ENCODE measurements around the gene PLCB3. TPM values are rescaled to one million over a fixed set of nuclear protein-coding genes. Genes with fewer than 3 reads are reported as not detected.

Gene PLCB3
- total RNA-seq, 1 experiment from 2014 or later: 10.4 TPM

- in situ Hi-C loops (cut with HindIII; ENCODE audit: low pct_unique_long_range_greater_than_20kb, low sequenced_read_pairs): no loop called here
- DNase-seq (ENCODE audit: low read depth, low spot score): no peak
Measured at GRCh38 chr11:64255135-64256128, 4.1 kb downstream of the PLCB3 start.

GRCh38 chr11:64256300-64256699 is 5.0 kb downstream of the PLCB3 start:
- in situ Hi-C loops (cut with HindIII; ENCODE audit: low pct_unique_long_range_greater_than_20kb, low sequenced_read_pairs): no loop called here
- DNase-seq (ENCODE audit: low read depth, low spot score): no peak

GRCh38 chr11:64258356-64258755 is 7.0 kb downstream of the PLCB3 start:
- in situ Hi-C loops (cut with HindIII; ENCODE audit: low pct_unique_long_range_greater_than_20kb, low sequenced_read_pairs): no loop called here
- DNase-seq (ENCODE audit: low read depth, low spot score): no peak

- no peak for DNase-seq (ENCODE audit: low read depth, low spot score)
- in situ Hi-C loops (cut with HindIII; ENCODE audit: low pct_unique_long_range_greater_than_20kb, low sequenced_read_pairs): no loop called here
Measured at GRCh38 chr11:64258946-64259532, 7.7 kb downstream of the PLCB3 start.

GRCh38 chr11:64259533-64260067 is 8.3 kb downstream of the PLCB3 start:
- in situ Hi-C loops (cut with HindIII; ENCODE audit: low pct_unique_long_range_greater_than_20kb, low sequenced_read_pairs): no loop called here

GRCh38 chr11:64260147-64260708 is 8.9 kb downstream of the PLCB3 start:
- DNase-seq (ENCODE audit: low read depth, low spot score): no peak
- in situ Hi-C loops (cut with HindIII; ENCODE audit: low pct_unique_long_range_greater_than_20kb, low sequenced_read_pairs): no loop called here

More at GRCh38 chr11:64259533-64260067, 8.3 kb downstream of the PLCB3 start:
- DNase-seq (ENCODE audit: low read depth, low spot score): no peak

GRCh38 chr11:64261556-64262080 is 10.3 kb downstream of the PLCB3 start:
- in situ Hi-C loops (cut with HindIII; ENCODE audit: low pct_unique_long_range_greater_than_20kb, low sequenced_read_pairs): no loop called here
- no peak for DNase-seq (ENCODE audit: low read depth, low spot score)

GRCh38 chr11:64262271-64263002 is 11.1 kb downstream of the PLCB3 start:
- in situ Hi-C loops (cut with HindIII; ENCODE audit: low pct_unique_long_range_greater_than_20kb, low sequenced_read_pairs): no loop called here
- DNase-seq (ENCODE audit: low read depth, low spot score): no peak

- no peak for DNase-seq (ENCODE audit: low read depth, low spot score)
- in situ Hi-C loops (cut with HindIII; ENCODE audit: low pct_unique_long_range_greater_than_20kb, low sequenced_read_pairs): no loop called here
Measured at GRCh38 chr11:64263021-64263946, 12.0 kb downstream of the PLCB3 start.

GRCh38 chr11:64263947-64264317 is 12.6 kb downstream of the PLCB3 start:
- in situ Hi-C loops (cut with HindIII; ENCODE audit: low pct_unique_long_range_greater_than_20kb, low sequenced_read_pairs): no loop called here
- DNase-seq (ENCODE audit: low read depth, low spot score): no peak

GRCh38 chr11:64264371-64264852 is 13.1 kb downstream of the PLCB3 start:
- in situ Hi-C loops (cut with HindIII; ENCODE audit: low pct_unique_long_range_greater_than_20kb, low sequenced_read_pairs): no loop called here
- DNase-seq (ENCODE audit: low read depth, low spot score): no peak

GRCh38 chr11:64265176-64266160 is 14.1 kb downstream of the PLCB3 start:
- DNase-seq (ENCODE audit: low read depth, low spot score): no peak
- in situ Hi-C loops (cut with HindIII; ENCODE audit: low pct_unique_long_range_greater_than_20kb, low sequenced_read_pairs): no loop called here

GRCh38 chr11:64266339-64266738 is 15.0 kb downstream of the PLCB3 start:
- DNase-seq (ENCODE audit: low read depth, low spot score): no peak
- in situ Hi-C loops (cut with HindIII; ENCODE audit: low pct_unique_long_range_greater_than_20kb, low sequenced_read_pairs): no loop called here

- in situ Hi-C loops (cut with HindIII; ENCODE audit: low pct_unique_long_range_greater_than_20kb, low sequenced_read_pairs): no loop called here
- no peak for DNase-seq (ENCODE audit: low read depth, low spot score)
Measured at GRCh38 chr11:64267207-64267945, 16.0 kb downstream of the PLCB3 start.
